D341Med (cell line): ENCODE measurements around the gene ANO7.

Experiments used
- DNase-seq: peaks from one replicate; pipeline ENCODE4 v3.0.0; 2012; ENCODE audit warnings: low spot score

Gene ANO7, protein sequence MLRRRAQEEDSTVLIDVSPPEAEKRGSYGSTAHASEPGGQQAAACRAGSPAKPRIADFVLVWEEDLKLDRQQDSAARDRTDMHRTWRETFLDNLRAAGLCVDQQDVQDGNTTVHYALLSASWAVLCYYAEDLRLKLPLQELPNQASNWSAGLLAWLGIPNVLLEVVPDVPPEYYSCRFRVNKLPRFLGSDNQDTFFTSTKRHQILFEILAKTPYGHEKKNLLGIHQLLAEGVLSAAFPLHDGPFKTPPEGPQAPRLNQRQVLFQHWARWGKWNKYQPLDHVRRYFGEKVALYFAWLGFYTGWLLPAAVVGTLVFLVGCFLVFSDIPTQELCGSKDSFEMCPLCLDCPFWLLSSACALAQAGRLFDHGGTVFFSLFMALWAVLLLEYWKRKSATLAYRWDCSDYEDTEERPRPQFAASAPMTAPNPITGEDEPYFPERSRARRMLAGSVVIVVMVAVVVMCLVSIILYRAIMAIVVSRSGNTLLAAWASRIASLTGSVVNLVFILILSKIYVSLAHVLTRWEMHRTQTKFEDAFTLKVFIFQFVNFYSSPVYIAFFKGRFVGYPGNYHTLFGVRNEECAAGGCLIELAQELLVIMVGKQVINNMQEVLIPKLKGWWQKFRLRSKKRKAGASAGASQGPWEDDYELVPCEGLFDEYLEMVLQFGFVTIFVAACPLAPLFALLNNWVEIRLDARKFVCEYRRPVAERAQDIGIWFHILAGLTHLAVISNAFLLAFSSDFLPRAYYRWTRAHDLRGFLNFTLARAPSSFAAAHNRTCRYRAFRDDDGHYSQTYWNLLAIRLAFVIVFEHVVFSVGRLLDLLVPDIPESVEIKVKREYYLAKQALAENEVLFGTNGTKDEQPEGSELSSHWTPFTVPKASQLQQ

GRCh38 chr2:241188361-241189092 lies at the start of gene ANO7:
ANO7 (plus strand) TSS chr2:241188677; CDS start chr2:241190064, 1,387 bp downstream.
- peak; percentile 32 for DNase-seq

GRCh38 chr2:241139531-241140444 lies 48.7 kb upstream of the ANO7 start:
- no peak for DNase-seq

DNA sequence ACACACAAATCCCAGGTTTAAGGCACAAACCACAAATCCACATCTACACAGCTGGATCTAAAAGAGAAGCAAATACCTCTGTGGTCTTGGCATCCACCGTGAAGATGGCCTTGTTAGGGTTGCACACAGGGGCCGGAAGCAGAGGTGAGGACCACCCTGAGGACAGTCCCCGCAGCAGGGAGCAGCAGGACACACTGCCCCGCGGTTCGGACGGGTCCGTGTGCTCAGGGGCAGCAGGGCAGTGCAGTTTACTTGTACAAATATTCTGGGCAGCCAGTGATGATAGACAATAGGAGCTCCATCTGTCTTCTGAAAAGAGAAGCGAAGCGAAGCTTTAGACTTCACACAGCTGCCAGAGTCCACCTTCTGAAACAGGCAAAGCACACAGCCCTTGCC lies 48.0 kb upstream of the ANO7 start:
- no peak for DNase-seq

GRCh38 chr2:241141214-241141770 lies 47.2 kb upstream of the ANO7 start:
- no peak for DNase-seq

GRCh38 chr2:241142063-241142462 lies 46.4 kb upstream of the ANO7 start:
- no peak for DNase-seq

DNA sequence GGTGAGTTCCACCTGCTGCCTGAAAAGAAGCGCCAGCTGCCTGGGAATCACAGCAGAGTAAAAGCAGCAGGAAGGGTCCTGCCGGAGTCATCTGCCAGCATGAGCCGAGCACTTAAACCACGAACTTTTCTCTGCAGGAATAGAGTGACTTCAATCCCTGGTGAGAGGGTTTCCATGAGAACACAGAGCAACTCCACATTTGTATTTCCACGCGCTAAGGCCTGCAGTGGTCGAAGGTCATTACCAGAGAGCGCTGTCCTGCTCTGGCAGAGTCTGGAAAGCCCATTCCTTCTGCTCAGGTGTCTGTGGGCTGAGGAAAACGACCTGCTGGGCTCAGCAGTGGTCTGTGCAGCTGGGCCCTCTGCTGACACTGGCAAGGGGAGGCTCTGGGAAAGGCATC lies 45.9 kb upstream of the ANO7 start:
- DNase-seq, result no peak

GRCh38 chr2:241146286-241146685 lies 42.2 kb upstream of the ANO7 start:
- DNase-seq, result no peak

DNA sequence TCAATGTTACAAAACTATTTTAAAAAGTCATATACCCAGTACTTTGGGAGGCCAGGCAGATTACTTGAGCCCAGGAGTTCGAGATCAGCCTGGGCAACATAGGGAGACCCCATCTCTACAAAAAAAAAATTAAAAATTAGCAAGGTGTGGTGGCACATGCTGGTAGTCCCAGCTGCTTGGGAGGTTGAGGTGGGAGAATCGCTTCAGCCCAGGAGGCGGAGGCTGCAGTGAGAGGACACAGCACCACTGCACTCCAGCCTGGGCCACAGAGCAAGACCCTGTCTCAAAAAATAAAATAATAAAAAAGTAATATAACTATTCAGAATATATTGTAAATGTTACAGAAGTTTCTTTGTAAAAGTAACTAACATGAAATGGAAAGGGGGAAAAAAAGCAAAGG lies 41.1 kb upstream of the ANO7 start:
- no peak for DNase-seq

- no peak for DNase-seq
Observed at GRCh38 chr2:241148239-241148638, 40.2 kb upstream of the ANO7 start.

DNA sequence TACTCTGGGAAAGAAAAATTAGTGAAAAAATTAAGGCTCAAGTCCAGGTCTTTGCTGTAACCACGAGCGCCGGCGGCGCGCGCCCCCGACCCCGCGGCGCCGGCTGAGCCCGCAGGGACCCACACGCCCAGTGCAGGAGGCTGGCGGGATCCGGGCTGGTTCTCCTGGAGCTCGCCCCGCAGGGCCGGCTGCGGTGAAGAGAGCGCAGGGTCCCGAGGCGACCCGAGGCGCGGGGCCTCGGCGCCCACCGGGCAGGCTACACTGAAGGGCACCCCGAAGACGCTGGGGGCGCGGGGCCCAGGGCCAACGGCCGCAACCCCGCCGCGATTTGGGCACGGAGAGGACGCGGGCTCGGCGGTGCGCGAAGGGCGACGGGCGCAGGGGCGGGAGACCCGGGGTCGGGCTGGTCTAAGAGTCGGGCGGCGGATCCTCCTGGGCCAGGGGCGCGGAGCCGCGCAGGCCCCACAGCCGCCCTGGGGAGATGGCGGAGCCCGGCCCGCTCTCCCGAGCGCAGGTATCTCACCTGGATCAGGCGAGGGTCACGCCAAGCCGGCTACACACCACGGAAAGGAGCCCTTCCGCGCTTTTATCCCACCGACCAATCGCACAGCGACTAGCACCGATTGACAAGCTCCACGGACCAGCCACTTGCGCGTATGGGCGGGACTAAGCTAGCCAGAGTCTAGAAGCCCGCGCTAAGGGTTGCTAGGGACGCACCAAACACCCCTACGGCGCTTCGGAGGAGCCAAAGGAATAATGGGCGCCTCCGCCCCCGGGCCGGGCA lies 39.4 kb upstream of the ANO7 start, which contains the start of gene PASK:
Gene PASK (minus strand): TSS at position 582 of the 784 bp plus-strand sequence. CDS start 6,440 bp downstream, outside the sequence.
- DNase-seq, result peak; percentile 91

DNA sequence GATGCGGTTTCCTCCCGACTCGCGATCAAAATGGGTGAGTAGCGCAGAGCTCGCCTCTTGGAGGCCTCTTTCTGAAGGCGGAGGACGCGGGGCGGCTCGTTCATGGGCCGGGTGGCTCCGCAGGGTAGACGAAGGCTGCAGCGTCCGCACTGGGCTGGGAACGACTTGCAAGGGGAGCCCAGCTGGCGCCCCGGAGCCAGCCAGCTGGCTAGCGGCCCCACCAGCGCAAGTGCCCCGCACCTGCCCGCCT lies 38.9 kb upstream of the ANO7 start:
- no peak for DNase-seq

- DNase-seq, result peak; percentile 97
Observed at GRCh38 chr2:241149925-241150659, 38.4 kb upstream of the ANO7 start, which contains the start of gene PPP1R7. PPP1R7 (plus strand) TSS chr2:241150467; CDS start chr2:241150496, 29 bp downstream.

DNA sequence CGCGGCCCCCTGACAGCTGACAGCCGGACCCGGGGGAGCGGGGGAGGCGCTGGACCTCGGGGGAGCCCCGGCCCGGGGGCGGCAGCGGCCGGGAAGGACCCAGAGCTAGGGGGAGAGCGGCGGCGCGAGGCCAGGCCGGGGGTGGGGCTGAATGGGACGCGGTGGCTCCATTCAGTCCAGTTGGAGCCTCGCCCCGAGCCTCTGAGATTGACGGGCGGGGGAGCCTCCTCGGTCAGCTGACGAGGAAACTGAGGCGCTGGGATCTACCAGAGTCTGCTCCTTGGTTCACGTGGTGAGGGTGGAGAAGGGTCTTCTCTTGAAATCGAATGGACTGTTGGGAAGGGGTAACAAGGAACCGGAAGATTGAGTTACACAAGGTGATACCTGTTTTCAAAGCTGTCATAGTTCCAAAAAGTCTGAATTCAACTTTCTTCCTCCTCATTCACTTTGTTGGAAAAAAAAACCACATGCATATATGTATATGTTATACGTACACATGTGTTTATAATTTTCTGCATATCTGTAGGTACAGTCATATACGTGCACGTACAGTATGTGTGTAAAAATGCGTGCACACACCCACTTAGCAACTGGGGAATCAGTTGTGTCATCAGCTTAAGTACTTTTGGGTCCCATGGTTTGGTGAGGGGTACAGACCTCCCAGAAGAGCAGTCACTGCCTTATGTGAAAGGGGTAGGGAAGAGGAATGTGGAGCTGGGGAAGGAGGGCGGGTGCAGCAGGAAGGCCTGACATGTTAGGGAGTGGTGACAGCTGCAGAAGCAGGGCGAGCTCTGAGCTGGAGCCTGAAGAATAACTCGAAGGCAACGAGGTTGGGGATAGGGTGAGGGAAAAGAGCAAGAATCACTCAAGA lies 37.6 kb upstream of the ANO7 start:
- no peak for DNase-seq

GRCh38 chr2:241151934-241152660 lies 36.4 kb upstream of the ANO7 start:
- no peak for DNase-seq

DNA sequence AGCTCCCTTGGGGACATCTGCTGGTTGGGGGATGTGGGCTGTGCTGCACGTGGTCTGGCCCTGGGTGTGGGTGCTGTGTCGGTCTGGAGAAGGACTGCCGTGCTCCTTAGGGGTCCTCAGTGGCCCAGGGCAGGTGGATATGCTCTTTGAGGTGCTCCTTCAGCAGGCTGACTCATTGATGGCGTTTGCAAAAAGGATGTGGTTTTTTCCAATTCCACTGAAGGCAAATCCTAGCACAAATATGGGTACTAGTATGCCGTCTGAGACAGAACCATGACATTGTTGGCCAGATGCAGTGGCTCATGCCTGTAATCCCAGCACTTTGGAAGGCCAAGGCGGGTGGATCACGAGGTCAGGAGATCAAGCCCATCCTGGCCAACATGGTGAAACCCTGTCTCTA lies 34.9 kb upstream of the ANO7 start:
- no peak for DNase-seq

DNA sequence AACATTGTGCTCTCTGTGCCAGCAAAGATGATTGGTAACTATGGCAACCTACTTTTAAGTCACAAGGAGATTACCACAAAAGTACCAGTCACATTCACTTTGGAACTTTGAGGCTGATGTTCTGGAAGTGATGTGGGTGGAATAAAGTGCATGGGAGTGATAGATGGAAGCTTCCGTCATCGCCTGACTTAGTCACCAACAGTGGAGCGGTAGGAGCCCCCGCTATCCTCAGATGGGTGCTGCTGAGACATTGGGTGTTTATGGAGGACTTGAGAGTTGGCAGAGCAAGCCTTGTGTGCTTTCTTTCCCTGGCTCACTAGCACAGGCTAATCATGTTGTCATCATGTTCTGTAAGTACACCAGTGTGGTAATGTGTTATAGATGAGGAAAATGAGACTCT lies 33.6 kb upstream of the ANO7 start:
- DNase-seq, result no peak

DNA sequence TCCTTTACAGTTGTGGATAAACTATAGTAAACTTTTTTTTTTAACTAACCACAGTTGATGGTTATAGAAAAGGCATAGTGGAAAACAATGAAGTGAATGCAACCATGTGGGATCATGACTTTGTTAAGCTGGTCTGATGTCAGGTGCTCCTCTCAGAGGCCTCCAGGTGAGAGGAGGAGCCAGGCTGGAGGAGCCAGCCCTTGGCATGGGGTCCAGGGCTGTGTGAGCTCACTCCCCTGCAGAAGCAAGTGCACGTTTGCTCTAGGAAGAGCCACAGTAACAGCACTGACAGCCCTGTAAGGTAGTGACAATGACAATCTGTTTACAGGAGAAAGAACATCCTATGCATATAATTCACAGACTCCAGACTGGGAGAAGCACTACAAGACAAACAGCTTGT lies 32.5 kb upstream of the ANO7 start:
- DNase-seq, result no peak

DNA sequence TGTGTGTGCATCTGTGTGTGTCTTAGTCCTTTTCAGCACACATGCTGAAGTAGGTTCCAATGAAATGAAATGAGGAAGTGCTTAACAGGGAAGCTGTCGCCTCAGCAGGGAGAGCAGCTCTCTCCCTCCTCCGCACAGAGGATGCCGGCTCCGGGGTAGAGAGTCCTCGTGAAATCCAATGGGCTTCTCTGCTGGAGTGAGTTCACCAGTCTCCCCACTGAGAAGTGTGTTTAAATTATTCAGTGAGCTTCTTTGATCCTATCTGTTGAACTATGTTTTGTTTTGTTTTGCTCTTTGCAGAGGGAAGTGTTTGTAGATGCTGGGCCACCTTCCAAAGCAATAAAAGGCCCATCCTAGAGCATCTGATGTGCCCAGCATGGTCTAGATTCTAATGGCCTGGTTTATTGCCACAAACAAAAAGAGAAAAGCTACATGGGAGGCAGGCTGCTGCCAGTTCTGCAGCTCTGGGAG lies 31.5 kb upstream of the ANO7 start:
- DNase-seq, result no peak
